GM12878 (cell line): Measurements from ENCODE around the gene GTF2F2. TPM values are rescaled to one million over a fixed set of nuclear protein-coding genes. Genes with fewer than 3 reads are reported as not detected.

Experiments used
- PML ChIP-seq: IDR thresholded peaks from 2 replicates; pipeline ENCODE4 v1.6.1; 2012; ENCODE audit warnings: low read length, inconsistent platforms
- RAD21 ChIP-seq: IDR thresholded peaks from 2 replicates; pipeline ENCODE4 v1.6.1; 2011; ENCODE audit warnings: mild to moderate bottlenecking, low read depth, low read length, moderate library complexity; ENCODE audit not compliant: insufficient read depth
- RB1 ChIP-seq: fragments of 450-650 bp; formaldehyde crosslinking; IDR thresholded peaks from 2 replicates; pipeline ENCODE4 v1.6.1; 2017; ENCODE audit warnings: mild to moderate bottlenecking, borderline replicate concordance
- RCOR1 ChIP-seq: conservative IDR thresholded peaks from 2 replicates; pipeline ENCODE4 v1.6.1; 2012; ENCODE audit warnings: low read depth, low read length, improper control_type of control experiment
- SMAD5 ChIP-seq: IDR thresholded peaks from 2 replicates; pipeline ENCODE4 v1.6.1; 2016; ENCODE audit warnings: antibody characterized with exemption, low read depth
- TBL1XR1 ChIP-seq: IDR thresholded peaks from 2 replicates; pipeline ENCODE4 v1.6.1; 2012; ENCODE audit warnings: low read depth, low read length, improper control_type of control experiment
- ZNF384 ChIP-seq: IDR thresholded peaks from 2 replicates; pipeline ENCODE4 v1.6.1; 2012; ENCODE audit warnings: low read depth, mild to moderate bottlenecking, low read length, improper control_type of control experiment, borderline replicate concordance
- ZNF622 ChIP-seq: fragments of 450-650 bp; IDR thresholded peaks from 2 replicates; pipeline ENCODE4 v1.6.1; 2017; ENCODE audit warnings: mild to moderate bottlenecking, inconsistent platforms
- polyA plus RNA-seq, 11 experiments: library from polyadenylated mRNA; depleted of rRNA in 4 of 11; unstranded in 6 of 11; stranded (reverse) in 5 of 11; fragments of >200 nt; fragmentation: Nextera tagmentation in 4 of 11; fragmentation: Illumina TruSeq in 1 of 11; extraction: Ambion mirVana in 4 of 11; extraction: Trizol in 1 of 11; gene quantifications; 1 replicate in 1 of 11; 2 replicates in 10 of 11; pipeline versions ENCODE4 v1.2.1 to v1.2.3, GENCODE V29; 2011 to 2016; ENCODE audit warnings: inconsistent platforms in 2 of 11, missing spikeins in 2 of 11, low read depth in 1 of 11
- total RNA-seq, 4 experiments: library from RNA; depleted of rRNA in 3 of 4; stranded (reverse); fragments of >200 nt in 3 of 4; fragmentation: Illumina TruSeq in 1 of 4; extraction: Trizol in 1 of 4; gene quantifications; 2 replicates each; pipeline versions ENCODE4 v1.2.1 to v1.2.3, GENCODE V29; 2013 to 2021
- TF ChIP-seq, protein P1 (sequence below): fragments of 450-650 bp; formaldehyde crosslinking; IDR thresholded peaks from 2 replicates; pipeline ENCODE4 v1.4.0; 2022; ENCODE audit warnings: mild to moderate bottlenecking, moderate library complexity
- TF ChIP-seq, protein P2 (sequence below): IDR thresholded peaks from 2 replicates; pipeline ENCODE4 v1.6.1; 2011; ENCODE audit warnings: borderline replicate concordance, low read depth, mild to moderate bottlenecking, moderate library complexity, low read length; ENCODE audit not compliant: insufficient read depth, poor library complexity, severe bottlenecking
- TF ChIP-seq, protein P3 (sequence below): fragments of 450-650 bp; IDR thresholded peaks from 2 replicates; pipeline ENCODE4 v1.6.1; 2016; ENCODE audit warnings: mild to moderate bottlenecking, moderate library complexity, borderline replicate concordance
- TF ChIP-seq, protein P4 (sequence below): fragments of 150-350 bp; IDR thresholded peaks from 2 replicates; pipeline ENCODE4 v1.6.1; 2014; ENCODE audit warnings: mild to moderate bottlenecking, low read depth, low read length

The GTF2F2 gene
- total and polyA plus RNA-seq, 10 of the 15 experiments (the other 5 are each of a cell fraction or from before 2014, with no cell fraction given): 14.5 to 30.8 (median 22.6) TPM

- TF ChIP-seq, protein P1, sequence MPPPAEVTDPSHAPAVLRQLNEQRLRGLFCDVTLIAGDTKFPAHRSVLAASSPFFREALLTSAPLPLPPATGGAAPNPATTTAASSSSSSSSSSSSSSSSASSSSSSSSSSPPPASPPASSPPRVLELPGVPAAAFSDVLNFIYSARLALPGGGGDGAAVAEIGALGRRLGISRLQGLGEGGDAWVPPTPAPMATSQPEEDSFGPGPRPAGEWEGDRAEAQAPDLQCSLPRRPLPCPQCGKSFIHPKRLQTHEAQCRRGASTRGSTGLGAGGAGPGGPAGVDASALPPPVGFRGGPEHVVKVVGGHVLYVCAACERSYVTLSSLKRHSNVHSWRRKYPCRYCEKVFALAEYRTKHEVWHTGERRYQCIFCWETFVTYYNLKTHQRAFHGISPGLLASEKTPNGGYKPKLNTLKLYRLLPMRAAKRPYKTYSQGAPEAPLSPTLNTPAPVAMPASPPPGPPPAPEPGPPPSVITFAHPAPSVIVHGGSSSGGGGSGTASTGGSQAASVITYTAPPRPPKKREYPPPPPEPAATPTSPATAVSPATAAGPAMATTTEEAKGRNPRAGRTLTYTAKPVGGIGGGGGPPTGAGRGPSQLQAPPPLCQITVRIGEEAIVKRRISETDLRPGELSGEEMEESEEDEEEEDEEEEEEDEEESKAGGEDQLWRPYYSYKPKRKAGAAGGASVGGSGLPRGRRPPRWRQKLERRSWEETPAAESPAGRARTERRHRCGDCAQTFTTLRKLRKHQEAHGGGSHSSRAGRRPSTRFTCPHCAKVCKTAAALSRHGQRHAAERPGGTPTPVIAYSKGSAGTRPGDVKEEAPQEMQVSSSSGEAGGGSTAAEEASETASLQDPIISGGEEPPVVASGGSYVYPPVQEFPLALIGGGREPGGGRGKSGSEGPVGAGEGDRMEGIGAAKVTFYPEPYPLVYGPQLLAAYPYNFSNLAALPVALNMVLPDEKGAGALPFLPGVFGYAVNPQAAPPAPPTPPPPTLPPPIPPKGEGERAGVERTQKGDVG (CRISPR knock-in tag): no peak
- TF ChIP-seq, protein P2, sequence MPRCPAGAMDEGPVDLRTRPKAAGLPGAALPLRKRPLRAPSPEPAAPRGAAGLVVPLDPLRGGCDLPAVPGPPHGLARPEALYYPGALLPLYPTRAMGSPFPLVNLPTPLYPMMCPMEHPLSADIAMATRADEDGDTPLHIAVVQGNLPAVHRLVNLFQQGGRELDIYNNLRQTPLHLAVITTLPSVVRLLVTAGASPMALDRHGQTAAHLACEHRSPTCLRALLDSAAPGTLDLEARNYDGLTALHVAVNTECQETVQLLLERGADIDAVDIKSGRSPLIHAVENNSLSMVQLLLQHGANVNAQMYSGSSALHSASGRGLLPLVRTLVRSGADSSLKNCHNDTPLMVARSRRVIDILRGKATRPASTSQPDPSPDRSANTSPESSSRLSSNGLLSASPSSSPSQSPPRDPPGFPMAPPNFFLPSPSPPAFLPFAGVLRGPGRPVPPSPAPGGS: no peak
- TF ChIP-seq RAD21 (no peak), RCOR1 (no peak), SMAD5 (no peak), ZNF384 (no peak), PML (peak; percentile 61; the same call in 1 of the 2 replicates), TBL1XR1 (no peak), ZNF622 (no peak), RB1 (no peak)
- TF ChIP-seq, protein P3, sequence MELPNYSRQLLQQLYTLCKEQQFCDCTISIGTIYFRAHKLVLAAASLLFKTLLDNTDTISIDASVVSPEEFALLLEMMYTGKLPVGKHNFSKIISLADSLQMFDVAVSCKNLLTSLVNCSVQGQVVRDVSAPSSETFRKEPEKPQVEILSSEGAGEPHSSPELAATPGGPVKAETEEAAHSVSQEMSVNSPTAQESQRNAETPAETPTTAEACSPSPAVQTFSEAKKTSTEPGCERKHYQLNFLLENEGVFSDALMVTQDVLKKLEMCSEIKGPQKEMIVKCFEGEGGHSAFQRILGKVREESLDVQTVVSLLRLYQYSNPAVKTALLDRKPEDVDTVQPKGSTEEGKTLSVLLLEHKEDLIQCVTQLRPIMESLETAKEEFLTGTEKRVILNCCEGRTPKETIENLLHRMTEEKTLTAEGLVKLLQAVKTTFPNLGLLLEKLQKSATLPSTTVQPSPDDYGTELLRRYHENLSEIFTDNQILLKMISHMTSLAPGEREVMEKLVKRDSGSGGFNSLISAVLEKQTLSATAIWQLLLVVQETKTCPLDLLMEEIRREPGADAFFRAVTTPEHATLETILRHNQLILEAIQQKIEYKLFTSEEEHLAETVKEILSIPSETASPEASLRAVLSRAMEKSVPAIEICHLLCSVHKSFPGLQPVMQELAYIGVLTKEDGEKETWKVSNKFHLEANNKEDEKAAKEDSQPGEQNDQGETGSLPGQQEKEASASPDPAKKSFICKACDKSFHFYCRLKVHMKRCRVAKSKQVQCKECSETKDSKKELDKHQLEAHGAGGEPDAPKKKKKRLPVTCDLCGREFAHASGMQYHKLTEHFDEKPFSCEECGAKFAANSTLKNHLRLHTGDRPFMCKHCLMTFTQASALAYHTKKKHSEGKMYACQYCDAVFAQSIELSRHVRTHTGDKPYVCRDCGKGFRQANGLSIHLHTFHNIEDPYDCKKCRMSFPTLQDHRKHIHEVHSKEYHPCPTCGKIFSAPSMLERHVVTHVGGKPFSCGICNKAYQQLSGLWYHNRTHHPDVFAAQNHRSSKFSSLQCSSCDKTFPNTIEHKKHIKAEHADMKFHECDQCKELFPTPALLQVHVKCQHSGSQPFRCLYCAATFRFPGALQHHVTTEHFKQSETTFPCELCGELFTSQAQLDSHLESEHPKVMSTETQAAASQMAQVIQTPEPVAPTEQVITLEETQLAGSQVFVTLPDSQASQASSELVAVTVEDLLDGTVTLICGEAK: no peak
- TF ChIP-seq, protein P4, sequence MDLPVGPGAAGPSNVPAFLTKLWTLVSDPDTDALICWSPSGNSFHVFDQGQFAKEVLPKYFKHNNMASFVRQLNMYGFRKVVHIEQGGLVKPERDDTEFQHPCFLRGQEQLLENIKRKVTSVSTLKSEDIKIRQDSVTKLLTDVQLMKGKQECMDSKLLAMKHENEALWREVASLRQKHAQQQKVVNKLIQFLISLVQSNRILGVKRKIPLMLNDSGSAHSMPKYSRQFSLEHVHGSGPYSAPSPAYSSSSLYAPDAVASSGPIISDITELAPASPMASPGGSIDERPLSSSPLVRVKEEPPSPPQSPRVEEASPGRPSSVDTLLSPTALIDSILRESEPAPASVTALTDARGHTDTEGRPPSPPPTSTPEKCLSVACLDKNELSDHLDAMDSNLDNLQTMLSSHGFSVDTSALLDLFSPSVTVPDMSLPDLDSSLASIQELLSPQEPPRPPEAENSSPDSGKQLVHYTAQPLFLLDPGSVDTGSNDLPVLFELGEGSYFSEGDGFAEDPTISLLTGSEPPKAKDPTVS: no peak
Observed at GRCh38 chr13:45206340-45206739, 86.0 kb downstream of the GTF2F2 start (continued).
